ENCODE data around the gene HBQ1. TPM values are rescaled to one million over a fixed set of nuclear protein-coding genes. Genes with fewer than 3 reads are reported as not detected.

Gene HBQ1
- total and polyA plus RNA-seq, 2 of the 4 experiments (the other 2 are of a cell fraction), result 0.92 TPM; not detected in 1

- Histone ChIP-seq H2BK120ac (ENCODE audit: low read depth, low read length) (no peak overlapping the region), H4K5ac (ENCODE audit: low read depth, low read length) (no peak overlapping the region), H2AK5ac (ENCODE audit: low read depth, low read length) (no peak overlapping the region), H2AK9ac (replicated peaks; ENCODE audit: low read depth, low read length, poor library complexity) (no peak overlapping the region), H3K56ac (ENCODE audit: extremely low read depth, insufficient read depth, low read length) (no peak overlapping the region), H3K4ac (ENCODE audit: low read depth, low read length) (no peak overlapping the region), H2BK15ac (ENCODE audit: low read depth, low read length) (no peak overlapping the region), H2BK20ac (ENCODE audit: low read depth, low read length) (no peak overlapping the region), H3K27ac (ENCODE audit: insufficient read depth, low read length) (no peak overlapping the region), H3K36me3 (ENCODE audit: control insufficient read depth, insufficient read depth, low read length) (no peaks in the 10 kb centered on the region), H3K9ac (ENCODE audit: low read depth, low read length) (no peak overlapping the region), H3K4me1 (ENCODE audit: control insufficient read depth, insufficient read depth, low read length) (no peaks in the 10 kb centered on the region; the same call in 1 of the 2 replicates), H3K18ac (ENCODE audit: low read depth, low read length) (no peak overlapping the region), H3K4me2 (ENCODE audit: low read depth, low read length) (no peak overlapping the region), H3K4me3 (ENCODE audit: insufficient read depth, low read depth, low read length) (no peak overlapping the region), H3K9me1 (ENCODE audit: insufficient read depth, low read length) (no peaks in the 10 kb centered on the region), H4K8ac (ENCODE audit: low read depth in 2 of 2, low read length in 2 of 2) (no peak overlapping the region), H3K23ac (ENCODE audit: low read depth, low read length) (no peak overlapping the region; the same call in 1 of the 2 replicates), H2BK5ac (ENCODE audit: low read depth, low read length, poor library complexity, severe bottlenecking) (no peak overlapping the region), H3K27me3 (ENCODE audit: control insufficient read depth, insufficient read depth, low read length) (peaks cover 51% of the 10 kb centered on the region), H3K9me3 (ENCODE audit: control insufficient read depth, insufficient read depth, low read length) (no peaks in the 10 kb centered on the region; the same call in none of the 2 replicates), H4K91ac (ENCODE audit: insufficient read depth, low read depth, low read length) (no peak overlapping the region), H3K79me1 (ENCODE audit: low read depth in 1 of 2, low read length in 2 of 2) (no peaks in the 10 kb centered on the region), H3K14ac (replicated peaks; ENCODE audit: low read depth, low read length) (no peak overlapping the region), H4K20me1 (ENCODE audit: insufficient read depth, low read length) (peaks cover 5% of the 10 kb centered on the region; the same call in 1 of the 2 replicates), H2AFZ (replicated peaks; ENCODE audit: low read length, poor library complexity) (no peak overlapping the region)
- WGBS, 2 experiments (ENCODE audit: extremely low coverage in 2 of 2, insufficient read length in 1 of 2), result 80% methylated on average over 1 of the region's 13 CpGs; no CpG with 5 or more reads in 1 of the 2 experiments
- dilution Hi-C loops (cut with HindIII; ENCODE audit: low sequenced_read_pairs, unreplicated experiment) (no loop called here), in situ Hi-C loops (cut with MboI; ENCODE audit: low sequenced_read_pairs) (no loop called here), intact Hi-C loops (cut with micrococcal nuclease) (no loop called here)
- ChIA-PET POLR2A (ENCODE audit: unreplicated experiment) (no interaction called here), CTCF (no interaction called here)
- DNase-seq, result no peak
- TF ChIP-seq RFX5 (IDR thresholded peaks at IDR 0.05; ENCODE audit: low read depth, low read length), result no peak
- no peak for TF ChIP-seq MAZ (IDR thresholded peaks at IDR 0.05; ENCODE audit: borderline replicate concordance, low read depth, low read length)
- no peak for TF ChIP-seq MXI1 (IDR thresholded peaks at IDR 0.05; ENCODE audit: borderline replicate concordance, low read depth, low read length)
- TF ChIP-seq CEBPB (IDR thresholded peaks at IDR 0.05; ENCODE audit: low read depth, low read length), result no peak
- TF ChIP-seq CHD1 (IDR thresholded peaks at IDR 0.05; ENCODE audit: low read depth, low read length), result no peak
- TF ChIP-seq MAFK (IDR thresholded peaks at IDR 0.05; ENCODE audit: low read depth, low read length), result no peak
- TF ChIP-seq USF2 (IDR thresholded peaks at IDR 0.05; ENCODE audit: low read depth, low read length), result no peak
- TF ChIP-seq BHLHE40 (IDR thresholded peaks at IDR 0.05; ENCODE audit: low read depth, low read length), result no peak
- TF ChIP-seq FOS (IDR thresholded peaks at IDR 0.05; ENCODE audit: low read depth, low read length), result no peak
- TF ChIP-seq ELK1 (IDR thresholded peaks at IDR 0.05; ENCODE audit: borderline replicate concordance, low read depth, low read length), result no peak
- TF ChIP-seq SMC3 (IDR thresholded peaks at IDR 0.05; ENCODE audit: low read depth, low read length), result no peak
- TF ChIP-seq CTCF (conservative IDR thresholded peaks at IDR 0.05; ENCODE audit: low read depth, low read length), result no peak
- no peak for TF ChIP-seq RCOR1 (IDR thresholded peaks at IDR 0.05; ENCODE audit: insufficient replicate concordance, low read length)
- no peak for TF ChIP-seq NFE2L2 (IDR thresholded peaks at IDR 0.05; ENCODE audit: low read depth, low read length)
- no TSS peak for BruUV-seq (replicated peaks)
- no peak for ATAC-seq (ENCODE audit: low read depth)
Observed at GRCh38 chr16:162271-162991, 17.8 kb upstream of the HBQ1 start.

Measured in IMR-90 (cell line).